ENCODE results near the gene HEATR5A. TPM values are rescaled to one million over a fixed set of nuclear protein-coding genes. Genes with fewer than 3 reads are reported as not detected.

Gene HEATR5A
- total and polyA plus RNA-seq, 10 of the 15 experiments (the other 5 are each of a cell fraction or from before 2014, with no cell fraction given), result 5.1 to 37.1 (median 13.8) TPM

- ChIA-PET RAD21 (ENCODE audit: unreplicated experiment) (no interaction called here), SMC1A (ENCODE audit: uncharacterized antibody, unreplicated experiment) (interaction anchor here (0.9 kb wide), 2 partner anchors 14 to 16 kb away, joined by 3 read pairs; no protein-coding TSS in a partner anchor), CTCF (interaction anchor here (1.3 kb wide), 1 partner anchor 10 kb away, joined by 4 read pairs; no protein-coding TSS in a partner anchor), POLR2A (no interaction called here)
- no peaks in the 10 kb centered on the region; the same call in 2 of the 3 replicates for H3K9me3 ChIP-seq (replicated peaks; ENCODE audit: control insufficient read depth, insufficient read depth, low read length)
- H3K27me3 ChIP-seq (replicated peaks in 1 of 2; ENCODE audit: control insufficient read depth in 2 of 2, insufficient read depth in 2 of 2, low read length in 1 of 2), result no peaks in the 10 kb centered on the region
- no peak overlapping the region for H3K4me3 ChIP-seq
- H3K27ac ChIP-seq (ENCODE audit: control insufficient read depth, insufficient read depth), result no peak overlapping the region
- in situ Hi-C loops (cut with MboI), result no loop called here
- no peak overlapping the region for H3K9ac ChIP-seq (ENCODE audit: control insufficient read depth, insufficient read depth, low read length)
- 97% methylated on average over 4 of the region's 4 CpGs for WGBS (ENCODE audit: insufficient coverage, insufficient replicate concordance, low lambda C conversion rate, missing lambda C conversion rate)
- FAIRE-seq, result no peak
- no peaks in the 10 kb centered on the region for H3K79me2 ChIP-seq (ENCODE audit: control insufficient read depth, insufficient read depth, low read length)
- intact Hi-C loops (cut with micrococcal nuclease; ENCODE audit: unreplicated experiment), result no loop called here
- BruUV-seq (replicated peaks), result no TSS peak
- no peak for DNase-seq (ENCODE audit: low read depth, low spot score)
- no peaks in the 10 kb centered on the region for H3K4me1 ChIP-seq (ENCODE audit: control insufficient read depth, insufficient read depth, low read length)
- no peak for ATAC-seq
- H2AFZ ChIP-seq (ENCODE audit: control insufficient read depth, low read depth, low read length), result no peak overlapping the region
- no peak overlapping the region for H3K4me2 ChIP-seq (ENCODE audit: control insufficient read depth, insufficient read depth)
- no peaks in the 10 kb centered on the region; a peak in 1 of 4 replicates for H3K36me3 ChIP-seq (ENCODE audit: control insufficient read depth in 2 of 2, insufficient read depth in 2 of 2, low read length in 1 of 2)
- no peaks in the 10 kb centered on the region for H4K20me1 ChIP-seq (ENCODE audit: control insufficient read depth, insufficient read depth)
- TF ChIP-seq KLF5 (IDR thresholded peaks at IDR 0.05; ENCODE audit: partially characterized antibody) (no peak), IRF5 (IDR thresholded peaks at IDR 0.05; ENCODE audit: borderline replicate concordance) (no peak), PAX8 (IDR thresholded peaks at IDR 0.05) (no peak), EZH2 (IDR thresholded peaks at IDR 0.05; ENCODE audit: borderline replicate concordance, control insufficient read depth, low read depth, low read length) (no peak), ZNF592 (IDR thresholded peaks at IDR 0.05) (no peak), EGR1 (IDR thresholded peaks at IDR 0.05; ENCODE audit: borderline replicate concordance in 1 of 2, low read depth in 2 of 2, low read length in 2 of 2) (no peak), NFYA (IDR thresholded peaks at IDR 0.05; ENCODE audit: borderline replicate concordance, low read depth, low read length) (no peak), SRF (IDR thresholded peaks at IDR 0.05; ENCODE audit: low read depth in 2 of 2, low read length in 2 of 2) (no peak), ELK1 (IDR thresholded peaks at IDR 0.05; ENCODE audit: low read depth, low read length) (no peak), IRF3 (IDR thresholded peaks at IDR 0.05) (no peak), RBBP5 (conservative IDR thresholded peaks at IDR 0.05) (no peak), KAT2A (conservative IDR thresholded peaks at IDR 0.05; ENCODE audit: control insufficient read depth, low read depth, low read length) (no peak), YY1 (IDR thresholded peaks at IDR 0.05; ENCODE audit: low read depth, low read length) (no peak), POLR2AphosphoS2 (IDR thresholded peaks at IDR 0.05; ENCODE audit: low read depth, low read length) (no peak)
These were observed 83.7 kb downstream of the HEATR5A start for GRCh38 chr14:31336646-31337045.
